Activated CD4-positive, alpha-beta T cell treated with anti-CD3 and anti-CD28 coated beads for 36 hours (primary cell): ENCODE measurements around the gene RERE. TPM values are rescaled to one million over a fixed set of nuclear protein-coding genes. Genes with fewer than 3 reads are reported as not detected.

Experiments used
- ATAC-seq: fragments of 200-7000 bp; cut with Tn5 transposase; one replicate; pipeline ENCODE4 v1.10.0; 2021; ENCODE audit warnings: mild to moderate bottlenecking, moderate library complexity
- CTCF ChIA-PET: fragments of 350-600 bp; sonication (Branson Sonifier 250); formaldehyde crosslinking; loops from one replicate; lab custom pipeline; 2021; ENCODE audit warnings: antibody characterized with exemption; lab: Charles Lee
- POLR2A ChIA-PET: fragments of 350-600 bp; sonication (Branson Sonifier 250); formaldehyde crosslinking; loops from one replicate; lab custom pipeline; 2021; ENCODE audit warnings: antibody characterized with exemption, inconsistent platforms; lab: Charles Lee
- DNase-seq: peaks from one replicate; pipeline ENCODE4 v3.0.0-alpha.2; 2020
- H3K27ac Mint-ChIP-seq: one replicate; pipeline ENCODE4 v1.8.0; 2021; ENCODE audit warnings: mixed read lengths
- H3K27me3 Mint-ChIP-seq: one replicate; pipeline ENCODE4 v1.8.0; 2021; ENCODE audit warnings: mixed read lengths
- H3K36me3 Mint-ChIP-seq: one replicate; pipeline ENCODE4 v1.8.0; 2021; ENCODE audit warnings: low read depth, mixed read lengths
- H3K4me1 Mint-ChIP-seq: one replicate; pipeline ENCODE4 v1.8.0; 2021; ENCODE audit warnings: mixed read lengths
- H3K4me3 Mint-ChIP-seq: one replicate; pipeline ENCODE4 v1.8.0; 2021; ENCODE audit warnings: mild to moderate bottlenecking, moderate library complexity, mixed read lengths
- H3K9me3 Mint-ChIP-seq: one replicate; pipeline ENCODE4 v1.8.0; 2021; ENCODE audit warnings: low read depth, mixed read lengths
- intact Hi-C, 2 experiments: fragments of 100-400 bp; cut with DNase I in 1 of 2; cut with micrococcal nuclease in 1 of 2; formaldehyde crosslinking; loops; one replicate each; pipeline versions ENCODE4 v1.14.2 to v1.15.1; 2022 to 2024; cut with DNase I, micrococcal nuclease
- total RNA-seq, 2 experiments: library from RNA; stranded (reverse); gene quantifications; one replicate each; pipeline ENCODE4 v1.2.3, GENCODE V29; 2021

RERE gene
- total RNA-seq, 2 experiments from 2014 or later = 57.4 to 71.6 TPM

- H3K36me3 Mint-ChIP-seq = peaks cover 18% of the 10 kb centered on the region
- no peaks in the 10 kb centered on the region for H3K27me3 Mint-ChIP-seq
- ATAC-seq (no peak), DNase-seq (no peak)
- H3K4me1 Mint-ChIP-seq = peaks cover 39% of the 10 kb centered on the region
- ChIA-PET CTCF (interaction anchor here (0.5 to 2.9 kb wide), 10 partner anchors 10 to 628 kb away, joined by 3 to 10 read pairs (median 4); no protein-coding TSS in a partner anchor), POLR2A (interaction anchor here (0.6 kb wide), 1 partner anchor 29 kb away, joined by 11 read pairs; no protein-coding TSS in a partner anchor)
- no peaks in the 10 kb centered on the region for H3K9me3 Mint-ChIP-seq
- no peak overlapping the region for H3K4me3 Mint-ChIP-seq
- no peak overlapping the region for H3K27ac Mint-ChIP-seq
- intact Hi-C loops = no loop called here
Measured at GRCh38 chr1:8551613-8552489, 265.6 kb downstream of the RERE start.

DNA sequence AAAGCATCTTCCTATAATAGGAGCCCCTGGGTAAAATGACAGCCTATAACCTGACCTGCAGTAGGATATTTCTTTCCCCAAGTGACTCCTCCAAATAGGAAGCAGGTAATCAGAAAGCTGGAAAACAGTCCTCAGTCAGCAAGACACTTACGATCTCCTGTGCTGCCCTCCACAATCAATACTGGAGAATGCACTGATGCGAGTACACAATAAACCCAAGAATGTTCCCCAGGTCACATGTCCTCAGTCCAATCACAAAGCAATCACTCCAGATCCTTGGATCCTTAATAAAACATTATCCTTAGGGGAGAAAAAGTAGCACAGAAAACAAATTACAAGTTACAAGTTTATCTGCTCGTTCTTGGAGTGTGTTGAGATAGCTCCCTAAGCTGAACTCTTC is 266.4 kb downstream of the RERE start:
- intact Hi-C loops = no loop called here
- H3K27me3 Mint-ChIP-seq = no peaks in the 10 kb centered on the region
- ChIA-PET POLR2A (no interaction called here), CTCF (interaction anchor here (0.6 to 2.9 kb wide), 6 partner anchors 13 to 298 kb away, joined by 3 to 8 read pairs (median 4); no protein-coding TSS in a partner anchor)
- peaks cover 34% of the 10 kb centered on the region for H3K4me1 Mint-ChIP-seq
- no peaks in the 10 kb centered on the region for H3K9me3 Mint-ChIP-seq
- H3K36me3 Mint-ChIP-seq = peaks cover 12% of the 10 kb centered on the region
- no peak overlapping the region for H3K4me3 Mint-ChIP-seq
- no peak overlapping the region for H3K27ac Mint-ChIP-seq
- DNase-seq (no peak), ATAC-seq (no peak)

- CTCF ChIA-PET = no interaction called here
- Mint-ChIP-seq H3K9me3 (no peaks in the 10 kb centered on the region), H3K27ac (no peak overlapping the region)
Measured at GRCh38 chr1:8547791-8548190, 269.6 kb downstream of the RERE start.

DNA sequence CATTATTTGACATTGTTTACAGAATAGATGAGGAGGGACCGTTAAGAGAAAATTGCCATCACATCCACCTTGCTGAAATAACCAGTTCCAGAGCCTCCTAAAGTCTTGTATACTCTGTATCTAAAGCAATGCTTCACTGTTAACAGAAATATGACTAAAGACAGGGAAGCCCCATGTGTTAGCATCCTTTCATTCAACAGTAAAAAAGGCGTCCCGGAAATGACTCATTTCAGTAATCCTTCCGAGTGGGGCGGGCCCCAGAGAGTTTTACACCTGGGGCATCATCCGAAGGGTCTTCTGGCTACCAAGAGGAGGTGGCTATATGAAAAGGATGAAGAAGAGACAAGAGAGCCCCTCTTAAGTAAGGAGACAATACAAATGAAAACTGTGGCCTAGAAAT is 272.4 kb downstream of the RERE start:
- POLR2A ChIA-PET = interaction anchor here (0.6 kb wide), 1 partner anchor 640 kb away, joined by 4 read pairs; no protein-coding TSS in a partner anchor
- DNase-seq (peak; percentile 43), ATAC-seq (peak; percentile 55)
- CTCF ChIA-PET = interaction anchor here (1.0 kb wide), 1 partner anchor 16 kb away, joined by 3 read pairs; no protein-coding TSS in a partner anchor
- no peaks in the 10 kb centered on the region for H3K9me3 Mint-ChIP-seq
- no peak overlapping the region for H3K4me3 Mint-ChIP-seq
- peaks cover 28% of the 10 kb centered on the region for H3K4me1 Mint-ChIP-seq
- intact Hi-C loops = loop anchor here in 1 of 2 experiments (10.0 kb wide), 1 partner anchor 580 kb away; the partner anchor contains the start of gene GPR157
- H3K36me3 Mint-ChIP-seq = peaks cover 20% of the 10 kb centered on the region
- no peak overlapping the region for H3K27ac Mint-ChIP-seq
- no peaks in the 10 kb centered on the region for H3K27me3 Mint-ChIP-seq

More at GRCh38 chr1:8547791-8548190, 269.6 kb downstream of the RERE start:
- no peak overlapping the region for H3K4me3 Mint-ChIP-seq
- peaks cover 26% of the 10 kb centered on the region for H3K4me1 Mint-ChIP-seq
- DNase-seq (no peak), ATAC-seq (no peak)
- H3K27me3 Mint-ChIP-seq = no peaks in the 10 kb centered on the region
- H3K36me3 Mint-ChIP-seq = peaks cover 17% of the 10 kb centered on the region
- POLR2A ChIA-PET = no interaction called here
- intact Hi-C loops = loop anchor here in 1 of 2 experiments (10.0 kb wide), 1 partner anchor 577 kb away; the partner anchor contains the start of gene GPR157

DNA sequence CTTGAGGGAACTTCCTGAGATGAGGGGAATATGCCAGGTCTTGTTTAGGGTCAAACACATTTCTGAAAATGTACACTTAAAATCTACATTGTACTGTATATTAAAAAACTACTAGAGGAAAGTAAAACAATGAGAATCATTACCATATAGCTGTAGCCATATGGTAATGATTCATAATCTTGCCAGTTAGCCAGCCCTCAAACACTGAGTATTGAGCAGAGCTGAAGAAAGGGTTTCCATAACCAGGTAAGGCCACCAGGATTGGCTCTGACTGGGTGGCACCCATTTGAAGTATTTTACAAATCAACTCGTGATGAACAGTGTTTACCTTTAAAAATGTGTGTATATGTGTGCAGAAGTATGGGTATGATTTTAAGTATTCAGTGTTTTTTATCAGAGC is 272.8 kb downstream of the RERE start:
- ChIA-PET POLR2A (interaction anchor here (0.6 to 0.9 kb wide), 2 partner anchors 12 to 640 kb away, joined by 3 to 4 read pairs; no protein-coding TSS in a partner anchor), CTCF (no interaction called here)
- H3K36me3 Mint-ChIP-seq = peaks cover 20% of the 10 kb centered on the region
- ATAC-seq (peak; percentile 66), DNase-seq (no peak)
- no peak overlapping the region for H3K4me3 Mint-ChIP-seq
- no peaks in the 10 kb centered on the region for H3K27me3 Mint-ChIP-seq
- H3K27ac Mint-ChIP-seq = no peak overlapping the region
- H3K9me3 Mint-ChIP-seq = no peaks in the 10 kb centered on the region
- H3K4me1 Mint-ChIP-seq = peaks cover 30% of the 10 kb centered on the region
- intact Hi-C loops = loop anchor here in 1 of 2 experiments (5.0 to 10.0 kb wide), 2 partner anchors 123 to 580 kb away; partner anchors contain the start of gene GPR157

GRCh38 chr1:8543965-8544364 is 273.5 kb downstream of the RERE start:
- peaks cover 32% of the 10 kb centered on the region for H3K4me1 Mint-ChIP-seq
- intact Hi-C loops = loop anchor here in 1 of 2 experiments (5.0 to 10.0 kb wide), 2 partner anchors 123 to 581 kb away; partner anchors contain the start of gene GPR157
- no peak overlapping the region for H3K27ac Mint-ChIP-seq
- no peaks in the 10 kb centered on the region for H3K27me3 Mint-ChIP-seq
- ATAC-seq = no peak
- DNase-seq = no peak
- POLR2A ChIA-PET = interaction anchor here (0.9 kb wide), 1 partner anchor 12 kb away, joined by 3 read pairs; no protein-coding TSS in a partner anchor
- CTCF ChIA-PET = no interaction called here
- H3K9me3 Mint-ChIP-seq = no peaks in the 10 kb centered on the region
- H3K36me3 Mint-ChIP-seq = peaks cover 24% of the 10 kb centered on the region
- H3K4me3 Mint-ChIP-seq = no peak overlapping the region

- intact Hi-C loops = loop anchor here in 1 of 2 experiments (2.0 to 10.0 kb wide), 4 partner anchors 107 to 583 kb away; partner anchors contain the start of gene GPR157
- ChIA-PET POLR2A (no interaction called here), CTCF (interaction anchor here (1.0 to 1.2 kb wide), 2 partner anchors 128 to 184 kb away, joined by 4 read pairs; no protein-coding TSS in a partner anchor)
- Mint-ChIP-seq H3K4me1 (peaks cover 30% of the 10 kb centered on the region), H3K4me3 (no peak overlapping the region), H3K27ac (no peak overlapping the region), H3K36me3 (peaks cover 23% of the 10 kb centered on the region), H3K9me3 (no peaks in the 10 kb centered on the region), H3K27me3 (no peaks in the 10 kb centered on the region)
- no peak for ATAC-seq
- no peak for DNase-seq
Measured at GRCh38 chr1:8541961-8542521, 275.4 kb downstream of the RERE start.

DNA sequence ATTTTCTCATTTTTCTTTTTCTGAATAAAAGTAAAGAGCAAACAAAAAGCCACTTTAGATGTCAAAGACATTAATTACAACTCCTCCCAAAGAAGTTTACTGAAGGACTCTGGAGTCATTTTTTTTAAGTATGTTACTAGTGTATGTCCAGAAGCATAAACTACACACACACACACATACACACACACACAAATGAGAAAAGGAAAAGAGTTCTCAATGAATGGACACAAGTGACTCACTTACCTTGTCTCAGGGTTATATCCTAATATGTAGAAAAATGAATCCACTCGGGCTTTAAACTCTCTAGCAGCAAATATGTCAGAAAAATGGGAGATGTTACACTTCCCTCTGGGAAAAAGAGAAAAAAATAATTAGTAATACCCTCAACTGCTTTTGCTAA is 276.5 kb downstream of the RERE start:
- H3K36me3 Mint-ChIP-seq = peaks cover 22% of the 10 kb centered on the region
- ChIA-PET POLR2A (no interaction called here), CTCF (no interaction called here)
- no peaks in the 10 kb centered on the region for H3K27me3 Mint-ChIP-seq
- H3K4me3 Mint-ChIP-seq = no peak overlapping the region
- H3K27ac Mint-ChIP-seq = peak overlapping the region; percentile 80
- peaks cover 30% of the 10 kb centered on the region for H3K4me1 Mint-ChIP-seq
- H3K9me3 Mint-ChIP-seq = no peaks in the 10 kb centered on the region
- DNase-seq (no peak), ATAC-seq (peak; percentile 27)
- intact Hi-C loops = loop anchor here (1.0 to 10.0 kb wide), 8 partner anchors 16 to 584 kb away; partner anchors contain the start of gene GPR157 (in 1 of the 2)

DNA sequence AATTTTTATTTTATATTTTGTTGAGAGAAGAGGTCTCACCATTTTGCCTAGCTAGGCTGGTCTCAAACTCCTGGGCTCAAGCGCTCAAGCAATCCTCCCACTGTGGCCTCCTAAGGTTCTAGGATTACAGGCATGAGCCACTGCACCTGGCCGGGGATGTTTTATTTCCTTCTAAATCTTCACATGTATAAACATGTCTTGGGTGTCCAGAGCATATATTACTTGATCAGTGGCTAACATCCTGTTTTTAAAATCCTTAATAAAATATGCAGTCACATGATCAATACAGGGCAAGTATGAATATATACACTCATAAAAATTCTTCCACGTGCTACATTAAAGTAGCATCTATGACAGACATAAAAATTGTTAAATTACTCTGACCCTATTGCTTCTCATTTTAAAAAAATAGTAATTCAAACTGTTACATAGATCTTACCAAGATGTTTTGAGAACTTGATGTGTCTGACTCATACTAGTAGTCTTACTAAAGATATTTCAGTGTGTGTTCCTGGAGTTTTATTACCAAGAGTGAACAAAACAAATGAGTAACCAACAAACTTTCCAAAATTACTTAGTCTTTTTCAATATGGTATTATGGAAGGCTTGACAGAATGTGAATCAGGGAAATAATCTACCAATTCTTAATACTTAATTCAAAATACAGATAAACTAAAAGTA is 277.0 kb downstream of the RERE start:
- ChIA-PET POLR2A (no interaction called here), CTCF (interaction anchor here (0.7 kb wide), 1 partner anchor 15 kb away, joined by 3 read pairs; no protein-coding TSS in a partner anchor)
- no peak for DNase-seq
- Mint-ChIP-seq H3K9me3 (no peaks in the 10 kb centered on the region), H3K4me3 (no peak overlapping the region), H3K36me3 (peaks cover 21% of the 10 kb centered on the region), H3K27ac (peak overlapping the region; percentile 80), H3K4me1 (peaks cover 32% of the 10 kb centered on the region), H3K27me3 (no peaks in the 10 kb centered on the region)
- intact Hi-C loops = loop anchor here (1.0 to 10.0 kb wide), 8 partner anchors 15 to 584 kb away; partner anchors contain the start of gene GPR157 (in 1 of the 2)
- ATAC-seq = peak; percentile 84

DNA sequence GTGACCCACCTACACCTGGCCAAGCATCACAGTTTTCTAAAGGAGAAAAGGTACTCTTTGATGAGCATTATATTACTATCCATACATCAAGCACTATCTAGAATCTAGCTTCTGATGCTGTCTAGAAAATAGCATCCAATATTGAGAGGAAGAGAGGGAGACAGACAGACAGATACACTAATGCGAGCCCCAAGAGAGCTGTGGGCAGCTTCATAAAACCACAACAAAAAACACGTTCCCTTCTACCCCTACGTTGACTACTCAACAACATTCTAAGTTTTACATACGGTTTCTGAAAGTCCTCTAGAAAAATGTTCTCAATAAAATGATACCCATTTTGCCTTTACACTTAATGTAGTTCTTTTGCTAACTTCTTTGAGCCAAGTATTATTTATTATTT is 277.8 kb downstream of the RERE start:
- no peaks in the 10 kb centered on the region for H3K27me3 Mint-ChIP-seq
- DNase-seq (no peak), ATAC-seq (no peak)
- H3K4me1 Mint-ChIP-seq = peaks cover 32% of the 10 kb centered on the region
- no peaks in the 10 kb centered on the region for H3K9me3 Mint-ChIP-seq
- intact Hi-C loops = loop anchor here (1.0 to 10.0 kb wide), 9 partner anchors 14 to 585 kb away; partner anchors contain the start of gene GPR157 (in 1 of the 2)
- H3K27ac Mint-ChIP-seq = peak overlapping the region; percentile 14
- peaks cover 14% of the 10 kb centered on the region for H3K36me3 Mint-ChIP-seq
- H3K4me3 Mint-ChIP-seq = no peak overlapping the region
- ChIA-PET CTCF (interaction anchor here (0.6 to 0.7 kb wide), 2 partner anchors 16 to 750 kb away, joined by 3 to 5 read pairs; no protein-coding TSS in a partner anchor), POLR2A (no interaction called here)
